HG02870 (cell line): ENCODE results near the gene TBC1D22A.
"Not testable (repeated sequence)": the region's sequence is repeated elsewhere in the genome, so short reads cannot be mapped to it uniquely, and the experiment has no call there.

Experiments
- ATAC-seq: cut with Tn5 transposase; IDR thresholded peaks from one replicate; pipeline ENCODE4 v1.9.1; 2021; ENCODE audit warnings: mild to moderate bottlenecking, moderate library complexity; ENCODE audit not compliant: unreplicated experiment

The TBC1D22A gene, protein sequence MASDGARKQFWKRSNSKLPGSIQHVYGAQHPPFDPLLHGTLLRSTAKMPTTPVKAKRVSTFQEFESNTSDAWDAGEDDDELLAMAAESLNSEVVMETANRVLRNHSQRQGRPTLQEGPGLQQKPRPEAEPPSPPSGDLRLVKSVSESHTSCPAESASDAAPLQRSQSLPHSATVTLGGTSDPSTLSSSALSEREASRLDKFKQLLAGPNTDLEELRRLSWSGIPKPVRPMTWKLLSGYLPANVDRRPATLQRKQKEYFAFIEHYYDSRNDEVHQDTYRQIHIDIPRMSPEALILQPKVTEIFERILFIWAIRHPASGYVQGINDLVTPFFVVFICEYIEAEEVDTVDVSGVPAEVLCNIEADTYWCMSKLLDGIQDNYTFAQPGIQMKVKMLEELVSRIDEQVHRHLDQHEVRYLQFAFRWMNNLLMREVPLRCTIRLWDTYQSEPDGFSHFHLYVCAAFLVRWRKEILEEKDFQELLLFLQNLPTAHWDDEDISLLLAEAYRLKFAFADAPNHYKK

DNA sequence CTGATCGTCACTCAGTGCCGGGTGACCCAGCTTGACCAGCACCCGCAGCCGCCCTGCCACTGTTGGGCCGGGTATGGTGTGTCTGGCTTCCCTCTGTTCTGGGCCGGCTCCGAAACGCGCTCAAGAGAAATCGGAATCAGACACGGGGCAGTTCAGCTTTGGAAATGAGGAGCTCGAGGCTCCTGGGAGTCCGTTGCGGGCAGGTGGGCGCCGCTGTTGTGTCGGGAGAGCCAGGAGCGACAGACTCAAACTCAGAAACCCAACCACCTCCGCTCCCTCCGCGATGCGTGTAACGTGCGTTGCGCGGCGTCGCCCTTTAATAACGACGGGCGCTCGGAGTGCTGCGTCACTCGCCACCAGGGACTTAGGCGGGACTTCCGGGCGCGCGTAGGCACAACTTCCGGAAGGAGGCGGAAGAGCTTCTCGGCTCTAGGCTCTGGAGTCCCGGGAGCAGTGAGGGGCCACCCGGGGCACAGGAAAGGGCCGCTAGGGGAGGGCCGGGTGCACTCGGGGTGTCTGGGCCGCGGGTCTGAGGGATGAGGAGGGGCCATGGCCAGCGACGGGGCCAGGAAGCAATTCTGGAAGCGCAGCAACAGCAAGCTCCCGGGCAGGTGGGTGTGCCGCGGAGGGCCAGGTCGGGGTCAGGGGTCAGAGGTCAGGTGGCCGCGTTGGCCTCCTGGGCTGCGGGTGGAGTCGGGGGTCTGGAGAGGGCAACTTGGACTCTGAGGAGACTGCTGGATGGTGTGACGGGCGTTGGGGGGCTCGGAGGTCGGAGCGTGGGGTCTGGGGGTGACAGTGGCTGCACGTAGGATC, at the start of gene TBC1D22A:
TBC1D22A (plus strand) TSS at position 413 of the 813 bp plus-strand sequence; CDS start at position 550, 137 bp downstream.
- peak; percentile 64 for ATAC-seq

DNA sequence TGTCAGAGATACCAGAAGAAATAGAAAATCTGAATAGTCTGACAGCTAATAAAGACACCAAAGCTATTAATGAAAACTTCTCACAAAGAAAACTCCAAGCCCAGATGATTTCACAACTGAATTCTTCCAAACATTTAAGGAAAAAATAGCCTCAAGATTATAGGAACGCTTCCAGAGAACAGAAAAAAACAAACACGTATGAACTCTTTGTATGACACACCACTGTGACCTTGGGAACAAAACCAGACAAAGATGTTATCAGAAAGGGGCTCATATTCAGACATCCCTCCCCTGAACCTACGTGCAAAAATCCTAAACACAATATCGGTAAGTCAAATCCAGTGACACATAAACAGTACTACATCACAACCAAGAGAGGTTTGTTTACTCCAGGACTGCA, 47.9 kb upstream of the TBC1D22A start:
- no peak for ATAC-seq

DNA sequence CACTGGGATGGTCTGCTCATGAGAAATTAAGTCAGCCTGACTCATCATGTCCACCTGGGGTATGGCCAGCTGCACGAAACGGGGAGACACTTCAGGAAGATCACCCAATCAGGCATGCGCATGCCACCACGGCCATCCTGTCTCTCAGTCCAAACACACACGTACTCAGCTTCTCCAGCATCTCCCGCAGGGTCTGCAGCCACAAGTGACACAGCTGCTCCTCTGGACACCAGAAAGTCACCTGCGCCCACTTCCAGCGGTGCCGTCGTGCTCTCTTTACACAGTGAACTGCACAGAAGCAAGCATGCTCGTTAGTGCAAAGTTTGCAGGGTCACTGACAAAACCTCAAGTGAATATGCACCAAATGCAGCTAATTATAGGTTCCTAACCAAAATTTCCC, 42.5 kb upstream of the TBC1D22A start:
- no peak for ATAC-seq

DNA sequence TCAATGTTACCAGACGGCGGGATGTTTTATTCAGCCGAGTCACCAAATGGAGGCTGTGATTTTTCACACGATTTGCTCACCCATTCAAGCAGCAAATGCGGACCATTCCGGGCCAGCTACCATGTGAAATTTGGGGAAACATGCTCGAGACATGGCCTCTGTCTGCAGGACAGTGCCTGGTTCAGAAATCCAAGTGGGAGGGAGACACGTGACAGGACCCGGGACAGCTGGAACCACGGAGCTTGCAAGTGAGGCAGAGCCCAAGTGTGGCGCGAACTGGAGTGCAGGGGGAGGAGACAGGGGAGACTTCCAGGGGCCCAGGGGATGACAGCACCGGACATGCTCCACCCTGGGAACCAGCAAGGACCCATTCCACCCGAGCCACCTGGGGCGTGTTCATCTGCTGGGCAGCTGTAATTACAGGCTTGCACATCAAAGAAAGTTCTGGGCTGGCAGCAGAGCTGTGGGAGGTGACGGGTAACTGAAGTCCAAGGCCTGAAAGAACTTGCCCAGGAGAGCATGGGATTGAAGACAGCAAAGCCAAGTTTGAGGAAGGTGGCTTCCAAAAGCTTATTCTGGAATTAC, 40.9 kb upstream of the TBC1D22A start:
- ATAC-seq: no peak

DNA sequence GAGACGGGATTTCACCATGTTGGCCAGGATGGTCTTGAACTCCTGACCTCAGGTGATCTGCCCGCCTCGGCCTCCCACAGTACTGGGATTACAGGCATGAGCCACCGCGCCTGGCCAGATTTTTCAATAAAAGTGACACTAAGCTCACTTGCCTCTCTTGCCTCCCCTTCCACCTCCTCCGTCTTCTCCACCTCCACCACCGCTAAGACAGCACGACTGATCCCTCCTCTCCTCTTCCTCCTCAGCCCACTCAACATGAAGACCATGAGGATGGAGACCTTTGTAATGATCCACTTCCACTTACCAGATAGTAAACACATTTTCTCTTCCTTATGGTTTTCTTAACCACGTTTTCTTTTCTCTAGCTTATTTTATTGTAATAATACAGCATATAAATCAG, 38.6 kb upstream of the TBC1D22A start:
- no peak for ATAC-seq

DNA sequence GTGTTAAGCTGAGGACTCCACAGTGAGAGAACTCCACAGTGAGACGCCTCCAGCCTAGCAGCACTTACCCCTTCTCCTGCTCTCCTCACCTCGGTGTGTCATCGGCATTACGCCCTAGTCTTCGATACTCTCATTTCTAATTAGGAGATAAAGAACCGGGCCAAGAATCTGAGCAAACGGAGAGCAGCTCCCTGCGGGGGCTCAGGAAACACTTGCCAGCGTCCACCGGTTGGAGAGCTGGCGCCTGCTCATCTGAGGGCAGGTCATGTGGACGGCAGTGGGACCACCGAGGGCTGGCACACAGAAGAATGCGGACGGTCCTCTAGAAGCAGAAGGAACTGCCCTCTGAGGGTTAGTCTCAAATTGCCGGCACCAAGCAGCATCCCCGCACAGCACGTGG, 37.4 kb upstream of the TBC1D22A start:
- ATAC-seq: no peak

DNA sequence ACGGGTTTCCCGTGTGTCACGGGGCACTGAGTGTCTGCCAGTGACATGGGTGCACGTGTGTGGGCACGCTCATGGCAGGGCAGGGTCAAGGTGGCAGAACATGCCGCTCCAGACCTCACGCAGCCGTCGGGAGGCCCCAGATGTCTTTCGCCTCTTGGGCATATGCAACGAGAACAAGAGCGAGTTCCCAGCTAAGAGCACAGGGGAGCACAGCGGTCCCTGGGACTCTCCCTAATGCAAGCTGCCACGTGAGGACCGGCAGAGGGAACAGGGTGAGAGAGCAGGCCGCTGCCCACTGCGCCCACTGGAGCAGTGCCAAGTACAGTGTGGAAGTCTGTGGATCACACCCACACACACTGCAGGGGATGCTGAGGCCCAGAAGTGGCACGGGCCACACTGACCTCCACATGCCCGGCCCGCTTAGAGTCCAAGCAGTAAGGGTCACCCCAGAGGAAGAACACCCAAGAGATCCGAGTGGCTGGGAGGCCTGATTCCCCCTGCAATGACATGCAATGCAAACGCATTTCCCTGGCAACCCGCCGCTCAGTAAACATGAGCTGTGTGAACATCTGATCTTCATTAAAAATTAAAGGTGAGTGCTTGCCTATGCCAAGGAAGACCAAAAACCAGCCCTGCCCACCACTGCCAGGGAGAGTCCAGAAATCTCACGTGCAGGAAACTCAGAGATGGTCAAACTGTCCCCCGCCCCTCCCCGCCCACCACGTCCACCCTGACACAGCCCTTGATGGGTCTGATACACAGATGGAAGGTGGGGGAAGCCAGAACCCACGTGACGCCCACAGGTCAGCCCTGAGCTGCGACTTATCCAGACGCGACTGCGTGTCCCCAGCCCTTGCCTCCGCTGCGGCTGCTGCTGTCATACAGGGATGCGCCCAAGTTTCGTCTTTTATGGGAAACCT, 36.1 kb upstream of the TBC1D22A start:
- no peak for ATAC-seq

DNA sequence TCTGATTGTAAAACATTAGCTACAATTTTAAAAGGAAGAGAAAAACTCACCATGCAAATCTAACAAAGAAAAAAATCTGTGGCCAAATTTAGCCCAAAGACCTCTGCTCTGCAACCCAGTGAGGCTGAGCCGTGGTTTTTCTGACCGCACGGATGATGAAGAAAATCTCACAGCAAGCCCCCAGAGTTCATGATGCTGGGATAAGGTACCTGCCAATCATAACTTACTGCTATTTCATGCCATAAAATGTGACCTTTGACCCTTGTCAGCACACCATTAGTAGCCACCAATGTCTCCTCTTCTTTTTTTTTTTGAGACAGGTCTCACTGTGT, 35.5 kb upstream of the TBC1D22A start:
- no peak for ATAC-seq

DNA sequence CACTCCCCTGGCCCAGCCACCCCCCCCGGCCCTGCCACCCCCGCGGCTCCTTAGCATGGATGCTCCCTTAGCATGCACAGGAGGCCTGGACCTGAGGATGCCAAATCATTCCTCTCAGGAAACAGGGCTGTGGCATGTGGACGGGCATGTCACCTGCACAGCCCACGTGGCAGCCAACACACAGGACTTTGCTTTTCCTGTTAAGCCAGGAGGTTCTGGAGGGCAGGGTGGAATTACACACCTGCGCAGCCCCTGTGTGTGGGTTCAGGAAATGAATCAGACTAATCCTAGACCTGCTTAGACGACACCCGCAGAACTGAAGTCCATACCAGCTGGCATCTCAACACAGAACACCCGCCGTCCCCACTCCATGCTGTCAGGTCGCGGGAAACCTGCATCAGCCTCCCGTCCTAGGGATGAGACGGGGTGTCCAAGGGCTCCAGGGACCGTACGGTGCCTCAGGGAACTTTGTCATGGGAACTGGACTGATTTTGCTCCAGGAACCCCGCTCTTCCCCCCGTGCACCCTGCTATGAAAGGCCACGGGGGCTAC, 34.6 kb upstream of the TBC1D22A start:
- no peak for ATAC-seq

DNA sequence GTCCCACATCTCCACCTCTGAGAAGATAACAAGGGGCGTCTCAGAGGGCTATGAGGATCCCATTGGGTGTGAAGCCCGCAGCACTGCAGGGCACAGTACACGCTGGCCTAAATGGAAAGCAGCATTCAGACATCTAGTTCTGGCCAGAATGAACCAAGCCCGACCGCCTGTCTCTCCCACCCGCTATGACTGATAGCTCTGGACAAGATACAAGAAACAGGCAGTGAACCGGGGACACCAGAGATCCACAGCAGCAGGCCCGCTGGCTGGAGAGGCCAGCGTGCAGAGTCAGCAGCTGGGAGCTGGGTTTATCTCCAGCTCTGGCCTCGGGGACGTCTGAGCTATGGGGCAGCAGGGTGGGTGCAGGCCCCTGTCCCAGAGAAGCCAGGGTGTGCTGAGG, 34.0 kb upstream of the TBC1D22A start:
- no peak for ATAC-seq

DNA sequence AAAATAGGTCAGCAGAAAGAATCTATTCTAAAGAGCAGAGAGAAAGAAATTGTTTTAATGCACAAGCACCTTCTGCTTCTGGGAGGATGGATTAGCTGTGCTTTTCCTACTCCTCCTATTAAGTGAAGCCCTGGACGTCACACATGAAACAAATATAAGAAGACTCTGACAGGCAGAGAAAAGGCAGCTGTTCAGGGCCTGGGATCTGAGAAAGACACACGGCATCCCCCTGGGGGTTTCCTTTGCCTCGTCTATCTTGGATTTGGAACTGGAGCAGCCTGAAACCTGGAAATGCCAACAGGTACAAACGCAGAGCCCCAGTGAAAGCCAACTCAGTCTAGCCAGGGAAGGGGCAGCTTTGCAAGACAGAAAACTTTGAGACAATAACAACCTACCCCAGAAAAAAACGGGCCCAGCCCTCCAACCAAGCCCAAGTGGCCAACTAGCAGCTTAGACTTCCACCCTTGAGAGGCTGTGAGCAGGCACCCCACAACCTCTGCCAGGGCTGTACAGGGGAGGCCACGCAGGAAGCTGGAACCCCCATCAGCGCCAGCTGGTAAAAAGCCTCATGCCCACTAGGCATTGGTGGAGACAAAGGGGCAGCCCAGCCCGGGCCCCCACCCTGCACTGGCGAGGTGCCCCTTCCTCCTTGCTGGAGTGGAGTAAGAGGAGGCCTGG, 31.7 kb upstream of the TBC1D22A start:
- ATAC-seq: no peak

DNA sequence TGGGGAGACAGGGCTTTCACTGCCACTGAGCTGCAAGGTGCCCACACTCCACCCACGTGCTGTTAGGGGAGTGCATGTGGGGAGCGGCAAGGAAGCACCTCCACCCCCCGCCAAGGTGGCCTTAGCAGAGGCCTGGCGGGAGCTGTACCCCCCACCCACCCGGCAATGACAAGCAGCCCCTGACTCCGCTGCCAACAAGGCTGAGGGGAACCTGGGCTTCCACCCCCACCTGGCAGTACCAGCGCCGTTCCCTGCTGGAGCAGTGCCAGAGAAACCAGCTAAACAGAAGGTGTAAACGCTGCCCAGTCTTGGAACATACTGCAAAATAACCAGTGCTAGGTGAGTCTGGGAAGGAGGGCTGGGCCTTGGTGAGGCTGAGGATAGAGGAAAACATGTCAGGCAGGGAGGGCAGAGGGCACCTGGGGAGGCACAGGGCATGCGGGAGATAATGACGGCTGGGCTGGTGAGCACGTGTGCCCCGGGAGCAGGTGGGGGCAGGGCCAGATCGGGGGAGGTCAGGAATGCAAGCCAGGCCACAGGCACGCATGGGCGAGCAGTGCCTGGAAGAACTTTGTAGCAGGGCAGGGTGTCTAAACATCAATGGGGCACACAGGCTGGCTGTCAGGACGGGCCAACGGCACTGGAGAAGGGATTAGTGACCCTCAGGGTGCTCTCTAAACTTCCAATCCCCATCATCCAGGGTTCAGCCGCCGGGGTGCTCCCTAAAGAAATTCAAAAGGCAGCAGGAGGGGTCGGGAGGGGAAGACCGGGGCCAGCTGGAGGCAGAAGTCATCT, 31.0 kb upstream of the TBC1D22A start:
- ATAC-seq: no peak

DNA sequence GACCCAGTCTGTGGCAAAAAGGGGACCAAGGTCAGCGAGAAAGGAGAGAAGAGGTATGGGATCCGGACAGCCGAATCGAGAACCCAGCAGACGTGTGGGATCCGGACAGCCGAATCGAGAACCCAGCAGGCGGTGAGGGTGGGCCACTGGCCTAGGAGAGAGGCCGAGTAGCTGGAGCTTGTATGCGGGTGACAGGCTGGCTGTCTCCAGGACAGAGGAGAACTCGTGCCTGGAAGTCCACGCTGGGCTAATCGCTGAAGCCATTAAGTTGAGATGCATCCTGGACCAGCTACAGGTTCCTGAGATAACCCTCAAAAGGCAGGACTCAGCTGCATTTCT, 30.4 kb upstream of the TBC1D22A start:
- ATAC-seq: no peak

DNA sequence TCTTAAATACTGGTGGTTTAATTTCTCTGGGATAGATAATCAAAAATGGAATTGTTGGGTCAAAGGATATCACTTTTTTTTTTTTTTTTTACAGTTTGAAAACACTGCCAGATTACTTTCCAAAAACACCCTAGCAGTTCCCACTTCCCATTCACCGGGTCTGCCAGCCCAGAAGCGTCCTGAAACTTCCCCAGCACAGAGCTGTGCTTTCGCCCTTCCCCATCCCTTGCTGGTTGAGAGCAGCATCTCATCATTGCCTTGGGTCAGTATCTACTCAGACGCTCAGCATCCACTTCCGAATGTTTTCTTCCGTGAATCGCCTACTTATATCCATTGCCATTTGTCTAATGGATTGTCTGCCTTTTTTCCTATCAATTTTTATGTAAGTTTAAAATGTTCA, 29.9 kb upstream of the TBC1D22A start:
- ATAC-seq: no peak

DNA sequence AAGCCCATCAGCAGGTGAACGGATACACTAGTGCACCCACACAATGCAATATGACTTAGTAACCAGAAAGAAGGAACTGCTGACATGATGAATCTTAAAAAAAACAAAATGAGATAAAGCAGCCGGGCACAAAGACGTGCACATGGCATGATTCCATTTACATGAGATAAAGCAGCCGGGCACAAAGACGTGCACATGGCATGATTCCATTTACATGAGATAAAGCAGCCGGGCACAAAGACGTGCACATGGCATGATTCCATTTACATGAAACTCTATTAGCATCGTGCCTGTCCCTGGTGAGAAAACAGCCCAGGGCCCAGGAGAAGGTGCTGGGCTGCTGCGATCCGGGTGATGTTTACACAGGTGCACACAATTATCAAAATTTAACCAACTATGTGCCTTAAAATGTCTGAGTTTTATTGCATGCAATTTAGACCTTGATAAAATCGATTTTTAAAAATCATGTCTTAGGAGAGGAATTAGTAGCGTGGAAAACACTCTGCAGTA, 28.2 kb upstream of the TBC1D22A start:
- ATAC-seq: not testable (repeated sequence)

DNA sequence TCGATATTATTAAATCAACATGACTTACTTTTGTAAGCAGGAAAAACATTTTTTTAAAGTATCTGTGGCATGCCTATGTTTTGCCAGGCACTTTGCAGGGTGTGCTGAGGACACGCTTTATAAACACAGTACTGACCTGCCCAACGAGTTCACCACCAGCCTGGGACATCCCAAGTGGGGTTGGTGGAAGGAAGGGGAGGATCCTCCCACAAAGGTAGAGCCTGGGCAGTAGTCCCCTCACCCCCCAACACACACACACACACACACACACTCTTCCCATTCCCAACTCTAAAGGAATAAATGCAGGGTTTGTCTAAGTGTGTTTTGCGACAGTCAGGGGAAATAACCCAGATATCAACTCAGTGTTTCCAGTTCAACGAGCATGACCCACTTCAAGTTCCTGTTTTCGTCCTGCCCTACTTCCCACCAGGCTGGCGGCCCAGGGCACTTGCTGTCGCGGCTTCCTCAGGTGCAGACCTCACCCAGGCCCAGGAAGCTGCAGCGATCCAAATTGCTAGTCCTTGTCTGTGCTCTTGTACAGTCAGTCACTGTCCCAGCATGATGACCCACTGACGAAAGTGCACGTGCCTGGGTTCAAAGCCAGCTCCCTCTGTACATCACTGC, 27.5 kb upstream of the TBC1D22A start:
- ATAC-seq: no peak

DNA sequence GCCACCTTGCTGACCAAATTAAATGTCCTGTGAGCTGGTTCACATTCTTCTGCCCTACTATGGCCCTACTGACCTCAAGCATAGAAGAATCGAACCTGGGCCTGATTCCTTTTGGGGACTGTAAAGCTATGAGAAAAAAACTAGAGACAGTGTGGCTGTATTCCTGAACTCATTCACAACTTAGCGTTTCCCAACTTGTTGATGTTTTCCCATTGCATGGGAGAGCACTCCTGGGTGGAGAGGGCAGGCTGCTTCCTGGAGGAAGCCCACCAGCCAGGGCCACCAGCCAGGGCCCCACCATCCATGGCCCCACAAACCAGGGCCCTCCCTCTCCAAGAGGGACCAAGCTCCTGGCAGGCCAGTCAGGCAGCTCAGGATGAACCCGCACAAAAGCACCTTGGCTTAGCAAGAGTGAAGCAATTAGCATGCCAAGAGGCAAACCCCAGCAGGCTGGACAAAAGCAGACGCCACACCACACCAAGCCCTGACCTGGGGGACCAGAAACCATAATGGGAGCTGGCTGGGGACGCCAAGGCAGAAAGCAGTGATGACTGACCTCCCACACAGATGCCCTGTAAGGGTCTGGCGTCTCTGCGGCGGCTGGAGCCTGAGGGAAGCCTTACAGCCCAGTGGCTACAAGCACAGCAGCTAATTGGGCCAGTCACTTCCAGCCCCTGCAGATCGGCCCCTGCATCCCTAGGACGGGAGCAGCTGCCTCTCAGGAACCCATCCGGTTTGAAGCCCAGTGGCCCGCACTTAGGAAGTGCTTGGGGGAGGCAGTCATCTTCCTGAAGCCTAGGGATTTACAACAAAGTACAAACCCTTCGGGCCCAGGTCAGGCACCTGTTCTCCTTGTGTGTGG, 26.5 kb upstream of the TBC1D22A start:
- no peak for ATAC-seq
